Measurements from ENCODE around the gene EGLN2. TPM values are rescaled to one million over a fixed set of nuclear protein-coding genes. Genes with fewer than 3 reads are reported as not detected.

Gene EGLN2
- total and polyA plus RNA-seq, 9 of the 15 experiments (the other 6 are each of a cell fraction or from before 2014, with no cell fraction given) = 9.6 to 114 (median 71.0) TPM

DNA sequence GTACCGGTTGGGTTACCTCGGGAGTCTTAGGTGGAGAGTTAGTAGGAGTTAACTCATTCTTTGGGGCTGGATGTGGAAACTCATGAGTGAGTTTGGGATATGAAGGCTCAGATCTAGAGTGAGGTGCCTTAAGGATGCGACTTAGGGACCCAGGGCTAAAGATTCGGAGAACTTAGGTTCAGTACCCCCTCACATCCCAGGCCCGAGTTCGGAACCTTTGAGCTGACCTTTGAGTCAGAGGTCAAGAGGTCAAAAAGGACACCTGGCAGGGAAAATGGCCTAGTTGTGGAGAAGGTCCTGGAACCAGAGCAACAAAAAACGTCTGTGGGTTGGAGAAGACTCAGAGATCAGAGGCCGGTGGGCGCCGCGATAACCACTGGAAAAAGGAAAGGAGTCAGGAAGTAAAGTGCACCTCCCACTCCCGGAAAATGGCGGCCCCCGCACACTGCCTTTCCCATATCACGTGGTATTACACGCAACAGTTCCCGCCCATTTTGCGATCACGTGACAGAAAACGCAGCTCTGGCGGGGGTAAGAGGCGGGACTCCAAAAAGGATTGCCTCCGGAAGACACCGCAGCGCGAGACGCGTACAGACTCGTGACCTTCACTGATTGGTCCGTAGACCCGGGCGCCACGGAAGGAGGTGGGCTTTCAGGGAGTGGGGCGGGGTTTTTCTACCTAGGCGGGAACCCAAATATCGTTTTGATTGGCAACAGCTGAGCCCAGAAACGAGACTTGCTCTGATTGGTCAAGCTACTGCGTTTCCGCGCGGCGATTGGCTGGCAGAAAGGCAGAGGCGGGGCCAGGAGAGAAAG is 48.7 kb upstream of the EGLN2 start, which contains the start of gene ACTMAP (continued):
- TF ChIP-seq, protein P1, sequence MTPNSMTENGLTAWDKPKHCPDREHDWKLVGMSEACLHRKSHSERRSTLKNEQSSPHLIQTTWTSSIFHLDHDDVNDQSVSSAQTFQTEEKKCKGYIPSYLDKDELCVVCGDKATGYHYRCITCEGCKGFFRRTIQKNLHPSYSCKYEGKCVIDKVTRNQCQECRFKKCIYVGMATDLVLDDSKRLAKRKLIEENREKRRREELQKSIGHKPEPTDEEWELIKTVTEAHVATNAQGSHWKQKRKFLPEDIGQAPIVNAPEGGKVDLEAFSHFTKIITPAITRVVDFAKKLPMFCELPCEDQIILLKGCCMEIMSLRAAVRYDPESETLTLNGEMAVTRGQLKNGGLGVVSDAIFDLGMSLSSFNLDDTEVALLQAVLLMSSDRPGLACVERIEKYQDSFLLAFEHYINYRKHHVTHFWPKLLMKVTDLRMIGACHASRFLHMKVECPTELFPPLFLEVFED (CRISPR knock-in tag; conservative IDR thresholded peaks at IDR 0.05) = peak; percentile 64
- TF ChIP-seq ZC3H8 (IDR thresholded peaks at IDR 0.05) (no peak), ELF4 (CRISPR knock-in tag; IDR thresholded peaks at IDR 0.05) (peak; percentile 92), BCL6 (CRISPR knock-in tag; IDR thresholded peaks at IDR 0.05) (no peak), MECOM (CRISPR knock-in tag; IDR thresholded peaks at IDR 0.05) (peak; percentile 65; the same call in 1 of the 2 replicates), TAF9B (IDR thresholded peaks at IDR 0.05; ENCODE audit: partially characterized antibody) (no peak), TRIM28 (IDR thresholded peaks at IDR 0.05) (0 out of 2 replicates have a peak, but pooled peaks have one; percentile 21), ZNF77 (CRISPR knock-in tag; IDR thresholded peaks at IDR 0.05) (no peak), E2F8 (IDR thresholded peaks at IDR 0.05; ENCODE audit: low read depth, partially characterized antibody) (peak; percentile 84), CCAR2 (IDR thresholded peaks at IDR 0.05; ENCODE audit: low read depth, low read length) (no peak), KHSRP (IDR thresholded peaks at IDR 0.05) (no peak), ZBTB26 (CRISPR knock-in tag; IDR thresholded peaks at IDR 0.05) (peak; percentile 38; the same call in 1 of the 2 replicates), HDGF (IDR thresholded peaks at IDR 0.05) (no peak), GATAD2B (IDR thresholded peaks at IDR 0.05; ENCODE audit: borderline replicate concordance) (no peak), FOXA1 (IDR thresholded peaks at IDR 0.05; ENCODE audit: borderline replicate concordance) (no peak), LARP7 (IDR thresholded peaks at IDR 0.05) (0 out of 2 replicates have a peak, but pooled peaks have one; percentile 10), CBFA2T2 (conservative IDR thresholded peaks at IDR 0.05) (peak; percentile 99), ZNF184 (CRISPR knock-in tag; IDR thresholded peaks at IDR 0.05) (no peak), HDAC8 (tag; IDR thresholded peaks at IDR 0.05) (peak; percentile 66; the same call in 1 of the 2 replicates), ZZZ3 (IDR thresholded peaks at IDR 0.05) (no peak)
- TF ChIP-seq, protein P2, sequence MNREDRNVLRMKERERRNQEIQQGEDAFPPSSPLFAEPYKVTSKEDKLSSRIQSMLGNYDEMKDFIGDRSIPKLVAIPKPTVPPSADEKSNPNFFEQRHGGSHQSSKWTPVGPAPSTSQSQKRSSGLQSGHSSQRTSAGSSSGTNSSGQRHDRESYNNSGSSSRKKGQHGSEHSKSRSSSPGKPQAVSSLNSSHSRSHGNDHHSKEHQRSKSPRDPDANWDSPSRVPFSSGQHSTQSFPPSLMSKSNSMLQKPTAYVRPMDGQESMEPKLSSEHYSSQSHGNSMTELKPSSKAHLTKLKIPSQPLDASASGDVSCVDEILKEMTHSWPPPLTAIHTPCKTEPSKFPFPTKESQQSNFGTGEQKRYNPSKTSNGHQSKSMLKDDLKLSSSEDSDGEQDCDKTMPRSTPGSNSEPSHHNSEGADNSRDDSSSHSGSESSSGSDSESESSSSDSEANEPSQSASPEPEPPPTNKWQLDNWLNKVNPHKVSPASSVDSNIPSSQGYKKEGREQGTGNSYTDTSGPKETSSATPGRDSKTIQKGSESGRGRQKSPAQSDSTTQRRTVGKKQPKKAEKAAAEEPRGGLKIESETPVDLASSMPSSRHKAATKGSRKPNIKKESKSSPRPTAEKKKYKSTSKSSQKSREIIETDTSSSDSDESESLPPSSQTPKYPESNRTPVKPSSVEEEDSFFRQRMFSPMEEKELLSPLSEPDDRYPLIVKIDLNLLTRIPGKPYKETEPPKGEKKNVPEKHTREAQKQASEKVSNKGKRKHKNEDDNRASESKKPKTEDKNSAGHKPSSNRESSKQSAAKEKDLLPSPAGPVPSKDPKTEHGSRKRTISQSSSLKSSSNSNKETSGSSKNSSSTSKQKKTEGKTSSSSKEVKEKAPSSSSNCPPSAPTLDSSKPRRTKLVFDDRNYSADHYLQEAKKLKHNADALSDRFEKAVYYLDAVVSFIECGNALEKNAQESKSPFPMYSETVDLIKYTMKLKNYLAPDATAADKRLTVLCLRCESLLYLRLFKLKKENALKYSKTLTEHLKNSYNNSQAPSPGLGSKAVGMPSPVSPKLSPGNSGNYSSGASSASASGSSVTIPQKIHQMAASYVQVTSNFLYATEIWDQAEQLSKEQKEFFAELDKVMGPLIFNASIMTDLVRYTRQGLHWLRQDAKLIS (CRISPR knock-in tag; IDR thresholded peaks at IDR 0.05) = 0 out of 2 replicates have a peak, but pooled peaks have one; percentile 52

All from K562 (cell line).